HG03520 (cell line): Measurements from ENCODE around the gene LMNTD1.
A peak's percentile ranks its signal among the peaks of the same experiment; 100 is the strongest.
"Not testable (repeated sequence)": the region's sequence is repeated elsewhere in the genome, so short reads cannot be mapped to it uniquely, and the experiment has no call there.

Experiments used
- ATAC-seq: cut with Tn5 transposase; IDR thresholded peaks from one replicate; pipeline ENCODE4 v1.9.1; 2021; ENCODE audit warnings: mild to moderate bottlenecking, moderate library complexity; ENCODE audit not compliant: unreplicated experiment

LMNTD1 gene, protein sequence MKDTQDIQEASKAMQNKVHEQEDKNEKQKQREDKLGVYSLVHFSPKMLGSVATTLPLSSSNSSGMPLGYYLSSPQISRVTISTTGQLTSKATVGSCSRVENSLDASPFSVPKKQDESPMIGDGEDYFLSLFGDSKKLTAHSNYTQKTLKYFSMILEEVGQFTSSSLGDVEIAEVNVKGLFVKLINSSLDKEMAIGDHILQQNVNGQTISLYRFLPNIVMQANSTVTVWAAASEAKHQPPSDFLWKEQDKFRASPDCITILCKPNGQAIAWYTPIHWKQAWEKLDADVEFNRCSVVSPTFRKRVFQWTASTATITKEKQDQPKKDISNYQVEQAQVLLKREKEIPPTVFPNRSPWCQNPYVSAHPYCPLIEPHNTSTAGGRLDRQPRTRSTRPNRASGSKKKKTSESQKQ

DNA sequence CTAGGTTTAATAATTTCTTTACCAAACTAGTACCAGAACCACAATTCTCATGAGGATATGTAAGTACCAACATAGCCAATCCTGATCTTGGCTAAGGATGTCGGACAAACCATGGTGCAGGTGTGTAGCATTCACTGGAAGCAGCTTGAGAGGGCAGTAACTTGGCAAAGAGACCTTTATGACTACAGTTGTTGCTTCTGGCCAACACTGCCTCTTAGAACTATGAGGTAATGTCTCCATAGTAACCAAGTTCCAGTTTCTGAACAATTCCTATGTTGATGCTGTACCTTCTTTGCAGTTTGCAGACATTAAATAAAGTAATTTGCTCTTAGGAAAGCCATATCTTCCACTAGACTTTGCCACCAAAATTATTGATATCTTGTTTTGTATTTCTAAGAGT, at the start of gene LMNTD1:
Gene LMNTD1, minus strand, starts transcription at position 186 of the 400 bp plus-strand sequence. CDS start 324 bp downstream, outside the sequence.
- ATAC-seq = no peak

DNA sequence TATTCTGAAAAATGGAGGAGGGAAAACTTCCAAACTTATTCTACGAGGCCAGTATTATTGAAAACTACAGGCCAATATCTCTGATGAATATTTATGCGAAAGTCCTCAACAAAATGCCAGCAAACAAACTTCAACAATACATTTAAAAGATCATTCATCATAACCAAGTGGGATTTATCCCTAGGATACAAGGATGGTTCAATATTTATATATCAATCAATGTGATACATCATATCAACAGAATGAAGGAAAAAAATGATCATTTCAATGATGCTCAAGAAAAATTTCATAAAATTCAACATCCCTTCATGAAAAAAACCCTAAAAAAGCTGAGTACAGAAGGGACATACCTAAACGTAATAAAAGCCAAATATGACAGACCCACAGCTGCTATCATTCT, 45.9 kb upstream of the LMNTD1 start:
- ATAC-seq = no peak

DNA sequence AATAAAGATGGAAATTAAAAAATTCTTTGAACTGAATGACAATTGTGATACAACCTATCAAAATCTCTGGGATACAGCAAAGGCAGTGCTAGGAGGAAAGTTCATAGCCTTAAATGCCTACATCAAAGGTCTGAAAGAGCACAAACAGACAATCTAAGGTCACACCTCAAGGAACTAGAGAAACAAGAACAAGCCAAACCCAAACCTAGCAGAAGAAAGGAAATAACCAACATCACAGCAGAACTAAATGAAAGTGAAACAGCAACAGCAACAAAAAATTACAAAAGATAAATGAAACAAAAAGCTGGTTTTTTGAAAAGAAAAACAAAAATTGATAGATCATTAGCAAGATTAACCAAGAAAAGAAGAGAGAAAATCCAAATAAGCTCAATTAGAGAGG, 42.4 kb upstream of the LMNTD1 start:
- ATAC-seq = not testable (repeated sequence)

DNA sequence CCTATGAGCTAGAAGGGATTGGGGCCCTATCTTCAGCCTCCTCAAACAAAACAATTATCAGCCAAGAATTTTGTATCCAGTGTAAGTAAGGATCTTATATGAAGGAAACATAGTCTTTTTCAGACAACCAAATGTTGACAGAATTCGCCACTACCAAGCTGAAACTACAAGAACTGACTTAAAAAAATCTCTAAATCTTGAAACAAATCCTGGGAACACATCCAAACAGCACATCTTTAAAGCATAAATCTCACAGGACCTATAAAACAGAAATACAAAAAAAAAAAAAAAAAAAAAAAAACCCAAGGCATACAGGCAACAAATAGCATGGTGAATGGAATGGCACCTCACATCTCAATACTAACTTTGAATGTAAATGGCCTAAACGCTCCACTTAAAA, 41.3 kb upstream of the LMNTD1 start:
- ATAC-seq = no peak

DNA sequence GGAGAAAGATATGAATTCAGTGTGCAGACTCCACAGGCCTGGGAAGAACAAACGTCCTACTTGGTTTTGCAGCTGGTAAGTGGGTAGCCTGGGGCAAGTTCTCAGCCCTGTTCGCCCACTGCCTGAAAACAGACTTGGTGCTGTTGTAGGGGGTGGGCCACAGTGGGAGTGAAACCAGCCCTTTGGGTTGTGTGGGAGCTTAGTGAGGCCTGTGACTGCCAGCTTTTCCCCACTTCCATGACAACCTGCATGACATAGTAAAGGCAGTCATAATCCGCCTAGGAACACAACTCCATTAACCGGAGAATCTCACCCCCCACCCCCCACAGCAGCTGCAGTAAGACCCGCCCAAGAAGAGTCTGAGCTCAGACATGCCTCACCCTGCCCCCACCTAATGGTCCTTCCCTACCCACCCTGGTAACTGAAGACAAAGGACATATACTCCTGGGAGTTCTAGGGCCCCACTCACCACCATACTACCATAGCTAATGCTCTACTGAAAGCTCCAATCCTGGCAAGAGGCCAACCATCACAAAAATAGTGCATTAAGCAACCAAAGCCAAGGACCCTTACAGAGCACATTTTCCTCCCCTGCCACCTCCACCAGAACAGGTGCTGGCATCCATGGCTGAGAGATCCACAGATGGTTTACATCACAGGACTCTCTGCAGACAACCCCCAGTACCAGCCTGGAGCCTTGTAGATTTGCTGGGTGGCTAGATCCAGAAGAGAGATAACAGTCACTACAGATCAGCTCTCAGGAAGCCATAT, 39.8 kb upstream of the LMNTD1 start:
- ATAC-seq = no peak

DNA sequence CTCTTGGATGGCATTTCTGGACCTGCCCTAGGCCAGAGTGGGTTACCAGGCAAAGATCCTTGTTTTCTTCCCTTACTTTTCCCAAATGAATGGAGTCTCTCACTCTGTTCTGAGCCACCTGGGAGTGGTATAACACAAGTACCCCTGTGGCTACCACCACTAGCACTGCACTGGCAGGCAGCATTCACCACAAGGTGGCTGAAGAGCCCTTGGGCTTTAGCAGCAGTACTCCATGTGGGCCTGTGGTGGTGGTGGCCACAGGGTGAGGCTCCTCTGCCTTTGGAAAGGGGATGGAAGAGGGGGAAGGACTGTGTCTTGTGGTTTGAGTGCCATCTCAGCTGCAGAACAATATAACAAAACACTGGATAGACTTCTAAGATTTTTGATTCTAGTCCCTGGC, 38.1 kb upstream of the LMNTD1 start:
- ATAC-seq = no peak

DNA sequence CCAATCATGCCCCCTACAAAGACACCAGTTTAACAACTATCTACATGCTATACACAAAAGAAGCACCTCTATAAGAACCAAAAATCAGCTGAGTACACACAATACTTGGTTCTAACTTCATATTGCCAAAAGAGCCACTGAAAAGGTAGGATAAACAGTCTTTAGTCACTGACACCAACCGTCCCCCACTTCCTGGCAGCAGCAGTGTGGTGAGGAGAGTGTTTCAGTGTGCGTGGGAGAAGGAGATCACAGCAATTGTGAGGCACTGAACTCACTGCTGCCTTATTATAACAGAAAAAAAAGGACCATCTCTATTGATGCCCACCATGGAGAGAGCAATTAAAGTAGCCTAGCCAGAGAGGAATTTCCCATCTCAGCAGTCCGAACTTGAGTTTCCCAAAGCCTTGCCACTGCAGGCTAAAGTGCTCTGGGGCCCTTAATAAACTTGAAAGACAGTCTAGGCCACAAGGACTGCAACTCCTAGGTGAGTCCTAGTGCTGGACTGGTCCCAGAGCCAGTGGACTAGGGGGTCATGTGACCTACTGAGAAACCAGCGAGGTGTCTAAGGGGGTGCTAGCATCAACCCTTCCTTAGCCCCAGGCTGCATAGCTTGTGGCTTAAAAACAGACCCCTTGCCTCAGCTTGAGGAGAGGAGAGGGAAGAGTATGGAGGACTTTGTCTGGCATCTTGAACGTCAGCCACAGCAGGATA, 37.1 kb upstream of the LMNTD1 start:
- peak; percentile 69 for ATAC-seq

DNA sequence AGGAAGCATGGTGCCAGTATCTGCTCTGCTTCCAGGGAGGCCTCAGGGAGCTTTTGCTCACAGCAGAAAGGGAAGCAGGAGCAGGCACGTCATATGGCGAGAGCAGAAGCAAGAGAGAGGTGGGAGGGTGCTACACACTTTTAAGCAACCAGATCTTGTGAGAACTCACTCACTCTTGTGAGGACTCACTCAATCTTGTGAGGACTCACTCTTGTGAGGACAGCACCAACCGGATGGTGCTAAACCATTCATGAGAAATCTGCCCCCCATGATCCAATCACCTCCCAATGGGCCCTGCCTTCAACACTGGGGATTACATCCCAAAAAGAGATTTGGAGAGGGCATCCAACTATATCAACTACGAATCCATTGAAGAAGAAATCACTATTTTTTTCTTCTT, 34.3 kb upstream of the LMNTD1 start:
- no peak for ATAC-seq

DNA sequence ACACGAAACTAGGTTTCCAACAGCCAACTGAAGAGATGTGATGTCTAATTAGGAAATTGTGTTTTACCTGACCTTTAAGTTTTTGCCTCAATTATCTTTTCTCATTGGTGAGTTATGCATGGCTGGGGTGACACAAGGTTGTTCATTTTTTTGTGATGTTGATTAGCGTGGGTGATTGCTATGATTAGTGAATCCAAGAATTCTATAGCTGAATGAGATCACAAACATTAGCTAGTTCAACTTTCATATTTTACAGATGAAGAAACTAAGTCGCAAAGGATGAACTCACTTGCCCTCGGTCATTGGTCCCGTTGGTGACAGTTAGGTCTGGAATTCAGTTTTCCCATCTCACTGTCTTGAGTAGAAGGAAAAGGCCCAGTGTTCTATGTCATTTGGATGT, 32.6 kb upstream of the LMNTD1 start:
- no peak for ATAC-seq

DNA sequence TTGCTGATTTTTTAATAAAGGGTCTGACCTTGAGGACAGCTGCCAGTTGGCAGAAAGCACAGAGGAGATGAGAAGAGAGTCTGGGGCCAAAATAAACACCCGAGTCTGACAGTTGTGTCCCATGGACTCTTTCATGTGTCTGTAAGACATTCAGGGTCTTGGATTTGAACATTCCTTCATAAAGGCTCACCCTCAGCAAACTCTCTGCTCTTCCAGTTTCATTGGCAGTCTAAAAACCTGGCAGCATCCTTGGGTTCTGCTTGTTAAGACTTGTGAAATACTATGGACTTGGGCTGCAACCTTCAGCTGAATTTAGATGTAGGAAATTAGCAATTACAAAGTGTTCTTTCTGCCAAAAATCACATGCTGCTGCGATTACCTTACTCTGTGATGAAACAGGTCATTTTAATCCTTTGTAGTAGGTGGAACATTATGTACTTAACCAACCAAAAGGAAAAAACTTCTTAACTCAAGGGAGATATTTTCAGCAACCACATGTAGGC, 32.0 kb upstream of the LMNTD1 start:
- no peak for ATAC-seq

DNA sequence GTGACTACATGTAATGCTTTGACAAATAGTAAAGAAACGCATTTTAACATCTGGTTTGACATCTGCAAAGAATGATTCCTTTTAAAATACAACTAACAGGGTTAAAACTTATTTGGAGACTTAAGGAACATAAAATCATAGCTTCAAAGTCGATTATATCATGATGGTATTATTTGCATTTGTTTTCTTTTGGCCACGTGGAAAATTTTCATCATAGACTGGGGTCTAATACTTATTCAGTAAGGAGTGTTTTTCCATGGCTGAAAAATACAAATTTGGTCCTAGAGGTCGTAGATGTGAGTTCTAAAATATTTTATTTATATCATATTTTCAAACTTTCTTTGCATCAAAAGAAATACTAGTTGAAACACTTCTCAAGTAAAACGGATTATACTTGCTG, 31.5 kb upstream of the LMNTD1 start:
- no peak for ATAC-seq

DNA sequence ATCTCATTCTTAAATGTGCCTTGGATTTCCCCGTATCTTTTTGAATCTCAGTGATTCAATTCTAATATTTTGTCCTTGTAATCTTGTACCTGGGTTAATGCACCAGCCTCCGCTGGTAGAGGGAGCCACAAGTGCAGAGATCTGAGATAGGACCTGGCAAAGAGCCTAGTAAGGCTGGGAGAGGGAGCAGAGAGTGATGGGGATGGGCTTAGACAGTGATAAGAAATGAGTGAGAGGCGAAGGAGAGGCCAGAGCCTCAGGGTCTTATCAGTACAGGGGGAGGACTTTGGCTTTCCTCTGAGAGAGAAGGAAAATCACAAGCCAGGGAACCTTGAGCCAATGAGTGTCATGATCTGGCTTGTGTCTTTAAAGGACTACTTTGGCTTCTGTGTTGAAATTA, 30.5 kb upstream of the LMNTD1 start:
- ATAC-seq = no peak

DNA sequence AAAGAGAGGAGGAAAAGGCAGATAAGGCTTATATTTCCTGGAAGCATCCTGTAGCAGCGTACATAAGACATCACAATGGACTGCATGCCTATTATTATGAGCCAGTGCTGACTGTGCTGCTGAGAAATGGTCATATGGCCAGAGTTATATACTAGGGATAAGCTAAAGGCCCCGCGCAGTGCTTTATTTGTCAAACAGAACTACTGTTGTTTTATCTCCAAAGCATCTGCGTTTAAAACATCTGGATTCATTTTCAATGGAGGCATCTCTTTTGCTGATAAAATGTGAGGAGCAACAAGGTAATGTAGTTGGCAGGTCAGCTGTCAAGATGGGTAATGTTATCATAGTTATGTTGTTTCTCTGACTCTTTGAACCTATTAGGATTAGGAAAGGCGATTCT, 28.0 kb upstream of the LMNTD1 start:
- no peak for ATAC-seq

DNA sequence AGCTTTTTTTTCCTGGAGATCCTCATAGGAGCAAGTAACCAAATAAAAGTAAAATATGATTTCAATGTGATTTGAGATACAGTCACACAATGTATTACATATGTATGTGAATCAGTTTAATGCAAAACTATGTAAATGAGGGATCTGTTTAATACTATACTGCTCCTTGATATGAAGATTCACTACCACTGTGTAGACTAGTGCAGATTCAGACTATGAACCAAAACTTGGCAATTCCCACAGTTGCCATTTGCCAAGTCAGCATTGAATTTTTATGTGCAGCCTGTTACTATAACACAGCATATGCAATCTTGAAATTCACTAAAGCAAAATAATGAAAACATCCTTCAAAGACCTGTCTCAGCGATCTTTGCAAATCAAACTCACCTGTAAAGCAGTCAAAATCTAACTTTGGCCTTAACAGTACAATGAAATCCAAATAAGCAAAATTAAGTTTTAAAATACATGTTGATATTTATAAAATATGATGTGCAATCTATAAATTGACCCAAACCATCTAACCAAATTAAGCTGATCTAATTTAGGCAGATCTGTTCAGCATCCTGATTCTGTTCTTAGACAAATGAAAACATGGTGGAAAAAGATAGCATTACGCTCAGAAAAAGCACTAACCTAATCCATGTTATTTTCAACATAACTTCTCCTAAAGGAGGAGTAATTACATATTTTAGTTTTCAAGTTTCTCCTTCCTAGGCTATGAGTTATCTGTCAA, 25.5 kb upstream of the LMNTD1 start:
- no peak for ATAC-seq

DNA sequence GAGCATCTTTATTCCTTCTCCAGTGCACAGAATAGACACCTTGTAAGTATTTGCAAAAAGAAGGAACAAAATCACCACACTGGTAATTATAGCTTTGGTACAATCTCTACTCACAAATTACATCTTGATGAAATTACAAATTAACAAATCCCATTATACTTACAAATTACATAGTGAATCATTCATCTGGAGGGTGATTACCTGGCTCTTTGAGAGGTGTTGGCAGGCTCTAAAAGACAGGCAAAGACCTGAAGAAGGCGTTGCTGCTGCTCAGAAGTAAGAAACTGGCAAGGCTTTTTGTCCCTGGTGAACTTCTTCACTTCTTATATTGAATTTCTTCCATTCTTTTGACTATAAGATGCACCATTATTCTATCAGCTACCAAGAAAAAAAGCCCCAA, 21.7 kb upstream of the LMNTD1 start:
- ATAC-seq = no peak

DNA sequence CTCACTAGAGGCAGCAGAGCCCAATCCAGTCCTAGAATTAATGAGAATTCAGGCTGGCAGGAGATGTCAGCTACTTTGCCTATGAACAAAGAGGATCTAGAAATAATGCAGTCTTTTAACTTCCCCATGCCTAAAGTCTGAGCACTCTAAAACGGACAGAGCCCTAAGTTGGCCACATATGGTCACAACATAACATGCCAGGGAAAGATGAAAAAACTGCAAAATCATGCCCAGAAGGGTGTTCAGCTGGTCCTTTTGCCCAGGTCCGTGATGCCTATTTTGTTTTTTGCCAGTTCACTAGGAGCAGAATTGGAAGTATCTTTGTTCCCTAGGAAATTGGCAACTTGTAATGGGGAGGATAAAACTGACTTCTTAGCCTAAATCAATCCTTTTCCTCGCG, 20.3 kb upstream of the LMNTD1 start:
- no peak for ATAC-seq

DNA sequence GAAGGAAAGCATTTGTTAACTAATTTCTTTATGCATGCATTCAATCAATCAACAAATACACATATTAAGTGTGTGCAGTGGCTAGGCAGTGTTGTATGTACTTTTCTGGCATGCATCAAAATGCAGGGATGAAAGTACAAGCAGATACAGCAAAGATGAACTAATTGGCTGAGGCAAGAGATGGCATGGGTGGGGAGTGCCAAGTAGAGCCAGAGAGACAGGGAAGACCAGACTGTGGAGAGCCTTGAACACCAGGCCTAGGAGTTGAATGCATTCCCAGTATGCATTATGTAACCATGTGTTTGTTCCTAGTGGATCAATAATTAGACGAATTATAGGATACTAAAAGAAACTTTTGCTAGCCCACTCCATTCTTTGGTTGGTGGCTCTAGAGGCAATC, 17.3 kb upstream of the LMNTD1 start:
- ATAC-seq = no peak

DNA sequence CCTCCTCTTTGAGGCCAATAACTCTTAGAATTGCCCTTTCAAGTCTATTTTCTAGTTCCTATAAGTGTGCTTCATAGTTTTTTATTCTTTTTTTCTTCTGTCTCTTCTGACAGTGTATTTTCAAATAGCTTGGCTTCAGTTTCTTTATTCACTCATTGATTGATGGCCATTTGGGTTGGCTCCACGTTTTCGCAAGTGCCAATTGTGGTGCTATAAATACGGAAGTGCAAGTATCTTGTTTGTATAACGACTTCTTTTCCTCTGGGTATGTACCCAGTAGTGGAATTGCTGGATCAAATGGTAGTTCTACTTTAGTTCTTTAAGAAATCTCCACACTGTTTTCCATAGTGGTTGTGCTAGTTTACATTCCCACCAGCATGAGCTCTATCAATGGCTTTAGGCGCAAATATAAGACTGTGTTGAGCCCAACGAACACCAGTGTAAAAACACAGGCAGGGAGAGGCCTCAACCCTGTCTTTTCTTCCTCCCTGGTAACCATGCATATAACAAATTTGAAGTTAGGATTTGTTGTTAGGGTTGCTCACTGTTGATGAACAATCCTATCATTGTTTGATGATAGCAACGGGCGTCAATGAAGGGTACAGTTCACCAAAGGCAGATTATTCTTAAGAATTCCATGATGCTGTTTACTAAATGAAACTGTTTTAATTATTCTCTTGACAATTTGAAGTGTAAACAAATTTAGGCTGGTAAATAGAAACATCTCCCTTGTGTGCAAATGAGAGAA, 13.3 kb upstream of the LMNTD1 start:
- no peak for ATAC-seq

DNA sequence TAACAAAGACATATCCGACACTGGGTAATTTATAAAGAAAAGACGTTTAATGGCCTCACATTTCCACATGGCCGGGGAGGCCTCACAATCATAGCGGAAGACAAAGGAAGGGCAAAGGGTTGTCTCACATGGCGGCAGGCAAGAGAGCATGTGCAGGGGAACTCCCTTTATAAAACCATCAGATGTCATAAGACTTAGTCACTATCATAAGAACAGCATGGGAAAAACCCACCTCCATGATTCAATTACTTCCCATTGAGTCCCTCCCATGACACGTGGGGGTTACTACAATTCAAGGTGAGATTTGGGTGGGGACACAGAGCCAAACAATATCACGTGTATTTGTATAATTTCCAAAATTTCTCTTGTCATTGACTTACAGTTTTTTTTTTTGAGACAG, 5.5 kb upstream of the LMNTD1 start:
- ATAC-seq = no peak

DNA sequence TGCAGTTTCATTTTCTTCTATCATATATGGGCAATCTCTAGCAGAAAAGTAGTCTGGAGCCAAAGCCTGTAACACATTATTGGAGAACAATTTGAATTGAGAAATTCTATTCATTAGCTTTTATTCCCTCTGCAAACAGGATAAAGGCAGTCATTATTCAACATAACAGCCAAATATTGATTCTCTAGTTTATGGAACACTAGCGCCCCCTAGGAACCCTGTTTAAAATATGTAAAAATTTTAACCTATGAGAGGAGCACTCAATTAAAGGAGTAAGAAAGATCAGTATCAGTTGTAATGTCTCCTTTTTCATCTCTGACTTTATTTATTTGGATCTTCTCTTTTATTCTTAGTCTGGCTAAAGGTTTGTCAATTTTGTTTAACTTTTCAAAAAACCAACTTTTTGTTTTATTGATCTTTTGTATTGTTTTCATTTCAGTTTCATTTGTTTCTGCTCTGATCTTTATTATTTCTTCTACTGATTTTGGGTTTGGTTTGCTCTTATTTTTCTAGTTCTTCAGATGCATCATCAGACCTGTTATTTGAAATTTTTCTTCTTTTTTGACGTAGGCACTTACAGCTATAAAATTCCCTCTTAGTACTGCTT, 4.8 kb upstream of the LMNTD1 start:
- ATAC-seq = no peak
